Activated CD8-positive, alpha-beta T cell treated with anti-CD3 and anti-CD28 coated beads for 36 hours (primary cell): Measurements from ENCODE around the gene MACROD1. TPM values are rescaled to one million over a fixed set of nuclear protein-coding genes. Genes with fewer than 3 reads are reported as not detected.

Experiments used
- ATAC-seq: fragments of 200-7000 bp; cut with Tn5 transposase; one replicate; pipeline ENCODE4 v1.10.0; 2021; ENCODE audit warnings: mild to moderate bottlenecking, moderate library complexity
- CTCF ChIA-PET: fragments of 350-600 bp; sonication (Branson Sonifier 250); formaldehyde crosslinking; loops from one replicate; lab custom pipeline; 2021; ENCODE audit warnings: antibody characterized with exemption; lab: Charles Lee
- POLR2A ChIA-PET: fragments of 350-600 bp; sonication (Branson Sonifier 250); formaldehyde crosslinking; loops from one replicate; lab custom pipeline; 2021; ENCODE audit warnings: antibody characterized with exemption; lab: Charles Lee
- DNase-seq: peaks from one replicate; pipeline ENCODE4 v3.0.0-alpha.2; 2020
- H3K27ac Mint-ChIP-seq: one replicate; pipeline ENCODE4 v1.8.0; 2021; ENCODE audit warnings: mild to moderate bottlenecking, mixed read lengths
- H3K27me3 Mint-ChIP-seq: one replicate; pipeline ENCODE4 v1.8.0; 2021; ENCODE audit warnings: mixed read lengths
- H3K36me3 Mint-ChIP-seq: one replicate; pipeline ENCODE4 v1.8.0; 2021; ENCODE audit warnings: low read depth, mixed read lengths
- H3K4me1 Mint-ChIP-seq: one replicate; pipeline ENCODE4 v1.8.0; 2021; ENCODE audit warnings: low read depth, mixed read lengths
- H3K4me3 Mint-ChIP-seq: one replicate; pipeline ENCODE4 v1.8.0; 2021; ENCODE audit warnings: mild to moderate bottlenecking, moderate library complexity, mixed read lengths
- H3K9me3 Mint-ChIP-seq: one replicate; pipeline ENCODE4 v1.8.0; 2021; ENCODE audit warnings: mixed read lengths
- CTCF ChIP-seq: fragments of 200-600 bp; IDR thresholded peaks from one replicate; pipeline ENCODE4 v1.8.0; 2022; ENCODE audit warnings: antibody characterized with exemption, mild to moderate bottlenecking
- intact Hi-C: fragments of 100-400 bp; cut with micrococcal nuclease; formaldehyde crosslinking; loops from one replicate; pipeline ENCODE4 v1.10.0; 2022
- total RNA-seq, 2 experiments: library from RNA; stranded (reverse); gene quantifications; one replicate each; pipeline ENCODE4 v1.2.3, GENCODE V29; 2021

MACROD1 gene
- total RNA-seq, 2 experiments from 2014 or later = 38.7 to 38.8 TPM

GRCh38 chr11:64181506-64182411, 15.8 kb upstream of the MACROD1 start:
- ChIA-PET CTCF (interaction anchor here (1.0 to 1.6 kb wide), 5 partner anchors 15 to 182 kb away, joined by 3 to 5 read pairs (median 3); partner anchors contain the start of gene MACROD1), POLR2A (interaction anchor here (0.6 to 2.7 kb wide), 6 partner anchors 9 to 182 kb away, joined by 3 to 6 read pairs (median 4); partner anchors contain the start of genes FERMT3 and MACROD1)
- H3K4me3 Mint-ChIP-seq = peak overlapping the region; percentile 4
- intact Hi-C loops = no loop called here
- H3K27me3 Mint-ChIP-seq = no peaks in the 10 kb centered on the region
- H3K9me3 Mint-ChIP-seq = no peaks in the 10 kb centered on the region
- no peak for TF ChIP-seq CTCF
- peaks cover 32% of the 10 kb centered on the region for H3K4me1 Mint-ChIP-seq
- ATAC-seq = no peak
- H3K27ac Mint-ChIP-seq = no peak overlapping the region
- peaks cover 3% of the 10 kb centered on the region for H3K36me3 Mint-ChIP-seq
- peak; percentile 75 for DNase-seq

GRCh38 chr11:64180891-64181290, 15.0 kb upstream of the MACROD1 start:
- ChIA-PET POLR2A (interaction anchor here (0.8 to 2.7 kb wide), 3 partner anchors 12 to 26 kb away, joined by 4 to 6 read pairs (median 4); partner anchors contain the start of genes FERMT3 and MACROD1), CTCF (interaction anchor here (1.2 to 1.5 kb wide), 3 partner anchors 24 to 31 kb away, joined by 3 to 4 read pairs (median 3); no protein-coding TSS in a partner anchor)
- Mint-ChIP-seq H3K27ac (no peak overlapping the region), H3K27me3 (no peaks in the 10 kb centered on the region), H3K4me1 (peaks cover 34% of the 10 kb centered on the region), H3K36me3 (peaks cover 2% of the 10 kb centered on the region), H3K4me3 (no peak overlapping the region), H3K9me3 (no peaks in the 10 kb centered on the region)
- ATAC-seq = no peak
- no peak for DNase-seq
- no peak for TF ChIP-seq CTCF
- intact Hi-C loops = no loop called here

- ChIA-PET CTCF (interaction anchor here (1.7 kb wide), 1 partner anchor 31 kb away, joined by 5 read pairs; no protein-coding TSS in a partner anchor), POLR2A (interaction anchor here (0.7 kb wide), 1 partner anchor 9 kb away, joined by 3 read pairs; no protein-coding TSS in a partner anchor)
- Mint-ChIP-seq H3K4me3 (no peak overlapping the region), H3K4me1 (peaks cover 32% of the 10 kb centered on the region), H3K27me3 (no peaks in the 10 kb centered on the region), H3K36me3 (peaks cover 2% of the 10 kb centered on the region), H3K27ac (no peak overlapping the region), H3K9me3 (peaks cover 2% of the 10 kb centered on the region)
- ATAC-seq (no peak), DNase-seq (no peak)
- TF ChIP-seq CTCF = no peak
- intact Hi-C loops = no loop called here
Measured at GRCh38 chr11:64178951-64179639, 13.2 kb upstream of the MACROD1 start.

- peaks cover 8% of the 10 kb centered on the region for H3K36me3 Mint-ChIP-seq
- no peaks in the 10 kb centered on the region for H3K27me3 Mint-ChIP-seq
- intact Hi-C loops = no loop called here
- DNase-seq (no peak), ATAC-seq (peak; percentile 37)
- TF ChIP-seq CTCF = no peak
- peaks cover 6% of the 10 kb centered on the region for H3K9me3 Mint-ChIP-seq
- ChIA-PET POLR2A (interaction anchor here (0.7 to 1.3 kb wide), 2 partner anchors 8 to 29 kb away, joined by 3 read pairs; no protein-coding TSS in a partner anchor), CTCF (interaction anchor here (1.7 kb wide), 1 partner anchor 30 kb away, joined by 5 read pairs; no protein-coding TSS in a partner anchor)
- H3K4me3 Mint-ChIP-seq = no peak overlapping the region
- H3K4me1 Mint-ChIP-seq = peaks cover 23% of the 10 kb centered on the region
- no peak overlapping the region for H3K27ac Mint-ChIP-seq
Measured at GRCh38 chr11:64178203-64178602, 12.3 kb upstream of the MACROD1 start.
